ENCODE measurements around the gene TOMM6. TPM values are rescaled to one million over a fixed set of nuclear protein-coding genes. Genes with fewer than 3 reads are reported as not detected.

The TOMM6 gene
- total RNA-seq (2022; extraction: Qiagen RNA extraction), result 279 to 317 TPM (median 304 TPM) in 5 replicates

DNA sequence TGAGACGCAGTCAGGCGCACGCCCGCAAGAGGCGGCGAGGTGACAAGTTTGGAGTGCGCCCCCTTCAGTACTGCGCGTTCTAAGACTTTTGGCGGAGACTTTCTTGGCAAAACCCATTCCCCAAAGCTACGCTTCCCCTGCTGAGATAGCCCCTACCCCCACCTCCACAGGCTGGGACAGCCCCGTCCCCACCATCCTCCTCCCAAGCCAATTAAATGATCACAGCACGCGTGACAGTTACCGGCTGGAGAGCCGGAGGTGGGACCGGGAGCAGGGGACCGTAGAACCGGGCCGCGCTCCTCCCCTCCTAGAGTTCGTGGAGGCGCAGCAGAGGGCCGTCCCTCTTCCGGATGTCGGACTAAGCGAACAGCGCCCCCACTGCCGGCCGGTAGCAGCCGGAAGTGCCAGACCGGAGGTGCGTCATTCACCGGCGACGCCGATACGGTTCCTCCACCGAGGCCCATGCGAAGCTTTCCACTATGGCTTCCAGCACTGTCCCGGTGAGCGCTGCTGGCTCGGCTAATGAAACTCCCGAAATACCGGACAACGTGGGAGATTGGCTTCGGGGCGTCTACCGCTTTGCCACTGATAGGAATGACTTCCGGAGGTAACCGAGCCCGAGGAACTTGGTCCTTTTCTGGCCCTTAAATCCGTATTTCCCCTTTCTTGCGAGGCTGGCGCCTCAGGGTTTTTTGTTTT is at the start of gene TOMM6:
Gene TOMM6, plus strand, starts transcription at position 476 of the 699 bp plus-strand sequence. Its CDS starts 4 bp downstream, at position 480.

DNA sequence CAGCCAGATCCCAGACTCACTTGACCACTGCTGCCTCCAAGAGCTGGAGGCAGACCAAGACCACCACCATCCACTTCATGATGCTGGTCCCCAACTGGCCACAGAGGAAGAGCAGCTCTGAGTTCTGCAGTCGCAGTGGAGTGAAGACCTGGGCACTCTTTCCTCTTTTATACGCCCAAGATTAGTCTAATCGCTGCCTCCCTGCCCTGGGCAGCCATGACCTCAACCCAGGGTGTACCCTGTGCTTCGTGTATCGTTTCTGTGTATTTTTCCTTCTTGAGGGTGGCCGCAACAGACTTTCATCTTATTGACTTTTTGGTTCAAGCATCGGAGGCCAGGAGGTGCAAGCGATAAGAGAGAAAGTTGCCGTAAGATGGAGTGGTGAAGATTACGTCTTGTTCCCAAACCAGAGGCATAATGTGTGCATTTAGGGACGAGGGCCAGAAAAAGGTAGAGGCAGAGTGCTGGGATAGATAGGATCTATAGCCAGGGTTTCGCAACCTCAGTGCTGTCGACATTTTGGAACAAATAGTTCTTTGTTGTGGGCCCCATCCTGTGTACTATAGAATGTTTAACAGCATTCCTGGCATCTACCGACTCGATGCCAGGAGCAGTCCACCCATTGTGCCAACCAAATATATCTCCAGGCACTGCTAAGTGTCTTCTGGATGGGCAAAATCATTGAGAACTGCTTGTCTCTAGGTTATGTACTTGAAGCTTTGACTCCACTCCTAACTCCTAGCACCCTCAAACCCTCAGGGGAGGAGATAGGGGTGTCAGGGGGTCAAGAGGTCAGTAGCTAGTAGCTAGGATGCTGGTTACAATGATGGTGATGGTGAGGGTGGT is 40.0 kb upstream of the TOMM6 start, which contains the start of gene PGC:
Gene PGC, minus strand, starts transcription at position 142 of the 846 bp plus-strand sequence. Its CDS starts 63 bp downstream, at position 79.

DNA sequence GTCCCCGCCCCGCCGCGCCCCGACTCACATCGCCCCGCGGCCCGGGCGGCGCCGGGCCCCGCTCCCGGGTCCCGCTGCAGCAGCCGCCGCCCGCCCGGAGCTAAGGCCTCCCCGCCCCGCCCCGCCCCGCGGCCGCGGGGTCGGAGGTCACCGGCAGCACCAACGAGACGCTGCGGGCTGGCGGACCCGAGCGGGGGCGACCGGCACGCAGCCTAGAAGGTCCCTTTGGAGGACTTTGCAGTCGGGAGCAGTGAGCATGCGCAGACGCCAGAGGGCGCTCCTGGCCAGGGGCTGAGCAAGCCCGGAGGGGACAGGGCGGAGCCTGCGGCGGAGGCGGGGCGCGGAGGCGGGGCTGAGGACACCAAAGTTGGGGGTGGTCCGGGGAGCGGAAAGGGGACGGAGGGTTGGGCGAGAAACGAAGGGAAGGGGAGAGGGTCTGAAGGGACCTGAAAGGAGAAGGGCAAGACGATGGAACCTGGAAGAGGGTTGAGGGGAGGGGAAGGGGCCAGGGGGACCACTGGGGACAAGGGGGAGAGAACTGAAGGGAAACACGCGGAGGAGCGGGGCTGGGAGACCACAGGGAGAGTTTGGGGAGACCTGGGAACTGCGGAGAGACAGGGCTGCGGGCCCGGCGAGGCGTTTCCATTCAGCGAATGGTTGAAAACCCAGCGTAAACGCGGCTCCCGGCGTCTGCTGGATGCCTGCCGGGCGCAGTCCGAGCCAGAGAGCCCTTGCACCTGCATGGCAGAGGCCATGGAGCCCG is 7.5 kb upstream of the TOMM6 start, which contains the start of gene FRS3:
Gene FRS3, minus strand, starts transcription at position 113 of the 763 bp plus-strand sequence. CDS start 2,913 bp downstream, outside the sequence.

DNA sequence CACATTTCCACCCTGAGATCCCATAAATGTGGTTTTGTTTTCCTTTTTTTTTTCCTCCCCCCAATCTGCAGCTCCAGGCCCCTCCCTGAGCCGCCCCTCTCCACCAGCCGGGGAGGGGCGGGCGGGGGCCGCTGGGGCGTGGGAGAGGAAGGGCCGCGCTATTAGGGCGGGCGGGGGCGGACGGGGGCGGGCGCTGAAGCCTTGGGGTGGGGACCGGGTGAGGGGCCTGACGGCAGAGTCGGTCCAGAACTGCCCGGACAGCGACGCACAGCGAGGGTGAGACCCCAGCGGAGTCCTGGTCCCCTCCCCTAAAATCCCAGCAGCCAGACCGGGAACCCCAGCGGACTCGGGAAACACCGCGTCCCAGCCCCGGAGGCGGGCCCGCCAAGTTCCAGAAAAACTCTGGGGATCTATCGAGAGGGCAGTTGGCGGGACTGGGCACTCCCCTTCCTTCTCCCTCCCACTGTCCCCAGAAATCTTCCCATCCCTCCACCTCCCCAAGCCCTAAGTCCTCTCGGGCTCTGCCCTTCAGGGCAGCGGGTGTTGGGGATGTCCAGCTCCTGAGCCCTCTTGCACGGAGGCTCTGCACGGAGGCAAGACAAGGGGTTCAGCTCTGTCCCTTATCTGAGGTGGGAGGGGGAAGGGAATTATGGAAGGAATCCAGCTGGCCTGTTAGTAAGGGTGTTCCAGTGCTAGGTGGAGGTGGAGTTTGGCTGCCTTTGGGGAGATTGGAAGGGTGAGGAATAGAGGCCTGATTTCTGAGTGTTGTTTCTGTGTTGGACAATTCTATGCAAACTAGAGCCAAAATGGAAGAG is 6.7 kb upstream of the TOMM6 start, which contains the start of gene PRICKLE4:
Gene PRICKLE4, plus strand, starts transcription at position 232 of the 815 bp plus-strand sequence. CDS start 2,692 bp downstream, outside the sequence.

Other genes starting within 250 kb of the TOMM6 start
- 16.4 to 23.9 TPM (median 23.0 TPM) in 5 replicates for gene FOXP4, start 241.3 kb upstream of the TOMM6 start, total RNA-seq (2022; extraction: Qiagen RNA extraction)
- gene MDFI, start 149.2 kb upstream of the TOMM6 start, total RNA-seq (2022; extraction: Qiagen RNA extraction), result 0.33 to 1.2 TPM (median 0.85 TPM) in 5 replicates
- gene TFEB, start 52.1 kb upstream of the TOMM6 start, total RNA-seq (2022; extraction: Qiagen RNA extraction), result 6.6 to 9.0 TPM (median 8.3 TPM) in 5 replicates
- gene PGC, start 40.3 kb upstream of the TOMM6 start, total RNA-seq (2022; extraction: Qiagen RNA extraction), result not detected in 5 replicates
- 1.9 to 3.3 TPM (median 2.7 TPM) in 5 replicates for gene FRS3, start 7.8 kb upstream of the TOMM6 start, total RNA-seq (2022; extraction: Qiagen RNA extraction)
- 0.47 to 0.91 TPM (median 0.66 TPM) in 5 replicates for gene PRICKLE4, start 6.9 kb upstream of the TOMM6 start, total RNA-seq (2022; extraction: Qiagen RNA extraction)
- 0.83 to 1.4 TPM (median 1.0 TPM) in 5 replicates for gene USP49, start 107.7 kb downstream of the TOMM6 start, total RNA-seq (2022; extraction: Qiagen RNA extraction)
- gene MED20, start 133.4 kb downstream of the TOMM6 start, total RNA-seq (2022; extraction: Qiagen RNA extraction), result 13.0 to 15.0 TPM (median 13.8 TPM) in 5 replicates
- gene BYSL, start 133.8 kb downstream of the TOMM6 start, total RNA-seq (2022; extraction: Qiagen RNA extraction), result 36.4 to 46.6 TPM (median 39.1 TPM) in 5 replicates
- gene CCND3, start 154.1 kb downstream of the TOMM6 start, total RNA-seq (2022; extraction: Qiagen RNA extraction), result 123 to 188 TPM (median 164 TPM) in 5 replicates